ENCODE data around the gene TLX2.

DNA sequence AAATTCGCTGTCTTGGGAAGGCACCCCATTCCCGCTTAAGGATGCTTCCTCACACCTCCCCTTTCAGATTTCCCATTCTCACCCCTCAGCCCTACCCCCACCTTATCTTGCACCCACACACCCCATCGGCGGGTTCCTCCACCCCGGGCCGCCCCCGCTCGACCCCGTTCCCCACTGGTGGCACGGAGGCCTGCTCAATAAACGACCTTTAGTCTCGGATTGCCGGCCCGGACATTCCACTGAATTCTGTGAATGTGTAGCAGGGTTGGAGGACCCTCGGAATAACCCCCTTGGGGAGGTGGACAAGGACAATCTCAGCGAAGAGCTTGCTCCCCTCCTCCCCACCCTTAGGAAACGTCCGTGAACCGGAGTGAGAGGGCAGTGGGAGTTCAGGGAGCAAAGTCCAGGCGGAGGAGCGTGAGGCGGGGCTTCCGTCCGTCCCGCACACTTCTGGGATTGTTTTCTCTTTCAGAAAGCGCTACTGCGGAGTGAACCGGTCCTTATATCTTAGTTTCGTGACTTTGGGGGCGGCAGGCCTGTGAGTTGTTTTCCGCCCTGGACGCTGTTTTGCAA, 12.0 kb upstream of the TLX2 start:
- TF ChIP-seq, protein P1, sequence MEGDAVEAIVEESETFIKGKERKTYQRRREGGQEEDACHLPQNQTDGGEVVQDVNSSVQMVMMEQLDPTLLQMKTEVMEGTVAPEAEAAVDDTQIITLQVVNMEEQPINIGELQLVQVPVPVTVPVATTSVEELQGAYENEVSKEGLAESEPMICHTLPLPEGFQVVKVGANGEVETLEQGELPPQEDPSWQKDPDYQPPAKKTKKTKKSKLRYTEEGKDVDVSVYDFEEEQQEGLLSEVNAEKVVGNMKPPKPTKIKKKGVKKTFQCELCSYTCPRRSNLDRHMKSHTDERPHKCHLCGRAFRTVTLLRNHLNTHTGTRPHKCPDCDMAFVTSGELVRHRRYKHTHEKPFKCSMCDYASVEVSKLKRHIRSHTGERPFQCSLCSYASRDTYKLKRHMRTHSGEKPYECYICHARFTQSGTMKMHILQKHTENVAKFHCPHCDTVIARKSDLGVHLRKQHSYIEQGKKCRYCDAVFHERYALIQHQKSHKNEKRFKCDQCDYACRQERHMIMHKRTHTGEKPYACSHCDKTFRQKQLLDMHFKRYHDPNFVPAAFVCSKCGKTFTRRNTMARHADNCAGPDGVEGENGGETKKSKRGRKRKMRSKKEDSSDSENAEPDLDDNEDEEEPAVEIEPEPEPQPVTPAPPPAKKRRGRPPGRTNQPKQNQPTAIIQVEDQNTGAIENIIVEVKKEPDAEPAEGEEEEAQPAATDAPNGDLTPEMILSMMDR (IDR thresholded peaks at IDR 0.05), result no peak
- TF ChIP-seq EZH2 (IDR thresholded peaks at IDR 0.05), result no peak
- TF ChIP-seq EZH2phosphoT487 (IDR thresholded peaks at IDR 0.05), result no peak
